GM19395 (cell line): ENCODE measurements around the gene ATP7A.
"Not testable (repeated sequence)": the region's sequence is repeated elsewhere in the genome, so short reads cannot be mapped to it uniquely, and the experiment has no call there.

ENCODE experiments used
- ATAC-seq: cut with Tn5 transposase; IDR thresholded peaks from one replicate; pipeline ENCODE4 v1.9.1; 2021; ENCODE audit warnings: mild to moderate bottlenecking, moderate library complexity; ENCODE audit not compliant: unreplicated experiment

Gene ATP7A

DNA sequence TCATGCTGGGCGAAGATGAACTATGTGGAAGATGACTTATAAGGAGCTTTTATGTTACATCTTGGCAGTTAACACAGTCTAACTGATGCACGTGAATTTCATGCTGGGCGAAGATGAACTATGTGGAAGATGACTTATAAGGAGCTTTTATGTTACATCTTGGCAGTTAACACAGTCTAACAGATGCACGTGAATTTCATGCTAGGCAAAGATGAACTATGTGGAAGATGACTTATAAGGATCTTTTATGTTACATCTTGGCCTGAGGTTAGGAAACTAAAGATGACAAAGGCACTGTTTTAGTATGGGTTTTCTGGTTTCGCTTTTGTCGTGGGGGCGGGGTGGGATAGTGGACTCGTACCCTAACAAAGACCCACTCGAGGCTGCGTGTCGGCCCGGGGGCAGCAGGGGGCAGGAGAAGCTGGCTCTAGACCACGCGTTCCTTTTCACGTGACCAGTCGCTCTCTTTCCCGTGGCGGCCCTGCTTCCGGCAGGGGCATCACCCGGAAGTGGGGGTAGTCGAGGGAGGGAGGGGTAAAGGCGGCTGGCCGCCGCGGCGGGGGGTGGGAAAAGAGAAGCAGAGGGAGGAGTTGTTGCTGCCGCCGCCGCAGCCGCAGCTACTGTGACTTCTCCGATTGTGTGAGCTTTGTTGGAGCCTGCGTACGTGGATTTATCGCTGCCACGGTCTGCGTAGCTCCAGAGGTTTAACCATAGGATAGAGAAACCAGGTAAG is at the start of gene ATP7A:
Gene ATP7A, plus strand, starts transcription at position 586 of the 733 bp plus-strand sequence. CDS start 60,949 bp downstream, outside the sequence.
- peak; percentile 93 for ATAC-seq

DNA sequence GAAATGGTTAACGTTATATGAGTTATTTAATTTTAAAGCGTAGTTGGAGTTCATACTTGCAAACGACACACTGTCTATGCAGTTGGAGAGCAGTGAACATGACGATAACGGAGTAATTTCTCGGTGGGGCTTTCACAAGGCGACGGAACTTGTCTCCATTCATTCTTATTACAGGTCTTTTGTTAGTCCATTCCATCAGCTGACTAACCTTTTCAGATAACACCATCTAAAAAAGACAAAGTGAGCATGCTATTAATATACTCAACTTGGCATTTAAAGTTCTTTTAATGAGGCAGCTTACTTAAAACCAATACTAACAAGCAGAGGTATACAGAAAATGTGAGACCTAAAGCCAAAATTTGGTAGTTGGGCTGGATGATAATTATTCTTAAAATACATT is 35.1 kb upstream of the ATP7A start:
- ATAC-seq, result no peak

DNA sequence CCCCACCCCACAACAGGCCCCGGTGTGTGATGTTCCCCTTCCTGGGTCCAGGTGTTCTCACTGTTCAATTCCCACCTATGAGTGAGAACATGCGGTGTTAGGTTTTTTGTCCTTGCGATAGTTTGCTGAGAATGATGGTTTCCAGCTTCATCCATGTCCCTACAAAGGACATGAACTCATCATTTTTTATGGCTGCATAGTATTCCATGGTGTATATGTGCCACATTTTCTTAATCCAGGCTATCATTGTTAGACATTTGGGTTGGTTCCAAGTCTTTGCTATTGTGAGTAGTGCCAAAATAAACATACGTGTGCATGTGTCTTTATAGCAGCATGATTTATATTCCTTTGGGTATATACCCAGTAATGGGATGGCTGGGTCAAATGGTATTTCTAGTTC is 29.1 kb upstream of the ATP7A start:
- ATAC-seq, result not testable (repeated sequence)

DNA sequence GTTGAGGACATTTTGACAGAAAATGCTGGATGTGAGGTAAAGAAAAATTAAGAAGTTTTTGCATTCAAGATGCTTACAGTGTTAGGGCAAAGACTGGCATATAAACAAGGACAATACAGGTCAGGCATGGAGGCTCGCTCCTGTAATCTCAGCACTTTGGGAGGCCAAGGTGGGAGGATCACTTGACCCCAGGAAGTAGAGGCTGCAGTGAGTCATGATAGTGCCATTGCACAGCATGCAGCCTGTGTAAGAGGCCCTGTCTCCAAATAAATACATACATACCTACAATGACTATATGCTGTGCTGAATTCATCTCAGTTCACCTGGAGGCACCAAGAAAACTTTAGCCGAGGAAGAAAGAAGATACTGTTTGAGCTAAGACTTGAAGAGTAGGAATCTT is 17.6 kb upstream of the ATP7A start:
- ATAC-seq, result no peak

DNA sequence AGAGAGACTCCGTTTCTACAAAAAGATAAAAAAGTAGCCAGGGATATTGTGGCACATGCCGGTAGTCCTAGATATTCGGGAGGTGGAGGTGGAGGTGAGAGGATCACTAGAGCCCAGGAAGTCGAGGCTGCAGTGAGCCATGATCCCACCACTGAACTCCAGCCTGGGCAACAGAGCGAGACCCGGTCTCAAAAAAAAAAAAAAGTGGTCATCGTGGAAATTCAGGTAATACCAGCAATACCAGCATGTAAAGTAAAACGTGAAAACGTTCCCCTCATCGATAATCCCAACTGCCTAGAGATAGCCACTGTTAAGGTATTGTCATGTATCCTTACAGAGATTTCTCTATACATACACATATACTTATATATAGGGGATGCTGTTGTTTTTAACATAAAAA is 16.8 kb upstream of the ATP7A start:
- ATAC-seq, result no peak

DNA sequence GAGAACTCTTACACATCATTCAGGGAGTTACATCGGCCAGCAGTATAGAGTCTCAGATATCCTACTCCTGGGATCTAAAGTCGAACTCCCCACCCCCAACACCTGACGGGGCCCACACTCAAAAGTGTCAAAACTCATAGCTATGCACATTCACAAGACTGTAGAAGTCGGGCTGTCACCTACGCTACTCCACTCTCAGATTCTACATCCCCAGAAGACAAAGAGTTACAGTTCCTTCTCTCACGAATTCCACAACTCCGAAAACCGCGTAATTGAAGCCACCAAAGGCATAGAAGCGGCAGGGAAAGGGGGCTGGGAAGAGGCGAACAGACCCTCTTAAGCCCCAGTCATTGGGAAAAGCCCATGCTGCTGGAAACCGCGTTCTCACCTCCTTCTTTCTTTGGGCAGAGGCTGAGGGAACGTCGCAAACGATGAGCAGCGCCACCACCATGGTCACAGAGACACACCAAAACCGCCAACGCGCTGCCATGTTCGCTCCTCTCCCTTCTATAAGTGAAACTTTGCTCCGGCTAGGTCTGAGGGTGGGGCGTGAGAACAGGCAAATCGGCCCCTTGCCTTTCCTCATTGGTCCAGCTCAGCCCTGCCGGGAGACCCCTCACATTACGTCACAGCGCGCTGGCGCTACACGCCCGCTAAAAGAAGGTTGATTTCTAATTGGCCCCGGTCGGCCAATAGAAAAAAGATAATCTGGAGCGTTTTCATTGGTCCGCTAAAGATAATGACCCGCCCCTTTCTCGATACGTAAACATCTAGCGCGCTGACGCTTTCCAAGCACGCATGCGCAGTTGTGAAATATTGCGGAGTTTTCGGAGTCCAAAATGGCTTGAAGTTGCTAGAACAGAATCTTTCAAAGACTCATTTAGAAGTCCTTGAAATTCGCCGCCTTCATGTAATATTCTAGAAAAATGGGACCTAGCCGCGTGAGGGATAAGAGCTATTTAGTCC is 15.3 kb upstream of the ATP7A start, which contains the start of gene MAGT1:
Gene MAGT1, minus strand, starts transcription at position 515 of the 966 bp plus-strand sequence. Its CDS starts 25 bp downstream, at position 490.
- peak; percentile 86 for ATAC-seq

DNA sequence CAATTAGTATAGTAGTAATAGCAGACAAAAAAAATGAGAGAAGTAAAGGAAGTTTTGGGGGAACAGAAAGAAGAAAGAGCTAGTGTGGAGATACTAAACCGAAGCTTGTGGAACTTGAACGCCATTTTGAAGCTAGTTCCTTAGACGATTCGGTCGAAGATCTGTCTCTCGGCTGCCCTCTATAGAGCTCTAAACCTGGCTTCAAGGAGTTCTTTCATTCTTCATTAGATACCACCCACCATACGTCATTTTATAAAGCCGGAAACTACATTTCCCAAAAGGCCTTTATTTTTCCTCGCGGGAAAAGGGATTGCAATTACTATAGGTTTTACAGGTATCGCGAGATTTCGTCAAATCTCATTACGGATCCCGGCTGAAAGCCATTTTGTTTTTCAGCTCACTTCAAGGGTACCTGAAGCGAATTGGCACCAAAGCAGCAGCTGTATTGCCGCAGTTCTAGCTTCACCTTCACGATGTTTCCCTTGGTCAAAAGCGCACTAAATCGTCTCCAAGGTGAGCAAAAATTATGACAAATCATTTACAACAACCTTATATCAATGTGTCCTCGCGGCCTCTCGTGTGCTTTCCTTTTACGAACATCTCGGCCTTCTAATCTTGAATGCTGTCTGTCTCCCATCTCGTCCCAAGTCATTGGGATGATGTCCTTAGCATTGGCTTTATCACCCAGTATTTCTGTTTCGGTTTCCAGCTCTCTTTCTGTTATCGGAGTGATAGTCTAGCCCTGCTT is 11.2 kb upstream of the ATP7A start, which contains the start of gene COX7B:
Gene COX7B, plus strand, starts transcription at position 388 of the 748 bp plus-strand sequence. Its CDS starts 86 bp downstream, at position 474.
- ATAC-seq, result peak; percentile 72

DNA sequence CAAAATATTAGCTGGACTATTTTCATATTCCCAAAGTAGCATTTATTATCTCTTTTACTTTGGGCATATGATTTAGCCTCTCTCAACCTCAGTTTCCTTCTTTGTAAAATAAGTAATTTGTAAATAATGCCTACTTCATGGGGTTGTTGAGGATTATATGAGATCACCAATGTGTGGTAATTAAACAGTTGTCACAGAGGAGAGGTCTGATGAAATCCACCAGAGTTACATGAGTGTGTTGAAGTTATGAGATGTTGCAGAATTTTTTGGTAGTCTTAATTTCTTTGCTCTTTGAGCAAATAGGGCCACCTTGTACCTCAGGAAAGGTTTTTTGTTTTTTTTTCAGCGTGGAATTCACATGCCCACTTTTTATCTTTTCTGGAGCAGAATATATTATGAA is 9.8 kb upstream of the ATP7A start:
- no peak for ATAC-seq

DNA sequence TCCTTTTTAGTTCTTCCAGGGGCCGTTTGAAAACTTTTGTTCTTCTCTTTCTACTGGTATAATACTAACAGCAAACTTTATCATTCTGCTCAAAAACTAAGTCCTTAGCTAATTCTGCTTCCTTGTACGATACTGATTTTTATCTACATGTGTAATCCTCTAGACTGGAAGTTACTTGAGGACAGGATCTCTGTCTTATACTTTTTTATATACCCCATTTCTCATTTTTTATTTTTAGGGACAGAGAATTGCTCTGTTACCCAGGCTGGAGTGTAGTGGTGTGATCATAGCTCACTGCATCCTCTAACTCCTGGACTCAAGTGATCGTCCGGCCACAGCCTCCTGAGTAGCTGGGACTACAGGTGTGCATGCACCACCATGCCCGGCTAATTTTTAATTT is 9.0 kb upstream of the ATP7A start:
- no peak for ATAC-seq

DNA sequence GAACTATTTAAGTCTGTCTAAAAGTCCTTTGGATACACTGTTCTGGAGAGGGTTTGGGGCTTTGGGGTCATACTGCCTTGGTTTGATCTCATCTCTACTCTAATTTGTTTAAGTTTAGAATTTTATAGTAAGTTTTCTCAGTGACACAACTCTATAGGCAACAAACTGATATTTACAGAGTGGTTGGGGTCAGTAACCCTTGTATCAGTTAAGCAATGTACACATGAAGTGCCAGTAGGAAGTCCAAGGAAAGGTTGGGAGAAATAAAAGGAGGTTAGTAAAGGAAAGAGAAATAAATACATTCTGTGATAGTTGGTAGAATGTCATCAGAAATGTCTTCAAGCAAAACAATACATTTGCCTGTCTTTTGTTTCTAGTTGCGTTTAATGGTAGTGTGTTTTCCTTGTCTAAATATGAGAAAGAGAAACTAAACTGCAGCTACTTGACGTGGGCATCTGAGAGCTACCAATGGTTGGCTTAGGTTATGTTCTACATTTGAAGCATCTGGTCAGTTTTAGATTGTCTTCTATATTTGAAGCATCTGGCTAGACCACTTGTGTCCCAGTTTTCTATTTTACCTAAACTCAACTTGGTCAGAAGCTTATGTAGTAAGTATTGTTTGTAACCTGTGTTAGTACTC is 6.9 kb downstream of the ATP7A start:
- peak; percentile 70 for ATAC-seq

DNA sequence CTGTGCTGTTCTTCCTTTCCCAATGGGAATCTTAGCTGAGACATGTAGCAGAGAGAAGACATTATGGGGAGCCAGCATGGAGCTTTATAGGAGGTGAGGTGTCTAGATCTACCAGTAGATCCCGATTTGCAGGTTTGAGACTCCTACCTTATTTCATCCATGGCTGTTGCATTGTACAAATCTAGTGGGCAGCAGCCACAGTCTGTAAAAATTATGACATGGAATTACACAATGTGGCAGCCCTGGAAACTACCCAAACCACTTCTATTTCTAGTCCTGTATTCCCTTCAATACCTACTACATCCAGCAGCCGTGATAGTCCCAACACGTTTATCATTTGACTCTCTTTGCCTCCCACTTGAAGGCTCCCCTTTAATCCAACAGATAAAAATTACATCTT is 8.1 kb downstream of the ATP7A start:
- no peak for ATAC-seq

DNA sequence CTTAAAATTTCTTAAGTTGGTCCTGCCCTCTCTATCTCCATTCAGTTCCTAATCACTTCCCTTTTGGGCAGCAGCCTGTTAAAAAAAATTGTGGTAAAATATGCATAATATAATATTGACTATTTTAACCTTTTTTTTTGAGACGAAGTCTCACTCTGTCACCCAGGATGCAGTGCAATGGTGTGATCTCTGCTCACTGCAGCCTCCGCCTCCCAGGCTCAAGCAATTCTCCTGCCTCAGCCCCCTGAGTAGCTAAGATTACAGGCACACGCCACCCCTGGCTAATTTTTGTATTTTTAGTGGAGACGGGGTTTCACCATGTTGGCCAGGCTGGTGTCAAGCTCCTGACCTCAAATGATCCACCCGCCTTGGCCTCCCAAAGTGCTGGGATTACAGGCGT is 8.9 kb downstream of the ATP7A start:
- ATAC-seq, result not testable (repeated sequence)

DNA sequence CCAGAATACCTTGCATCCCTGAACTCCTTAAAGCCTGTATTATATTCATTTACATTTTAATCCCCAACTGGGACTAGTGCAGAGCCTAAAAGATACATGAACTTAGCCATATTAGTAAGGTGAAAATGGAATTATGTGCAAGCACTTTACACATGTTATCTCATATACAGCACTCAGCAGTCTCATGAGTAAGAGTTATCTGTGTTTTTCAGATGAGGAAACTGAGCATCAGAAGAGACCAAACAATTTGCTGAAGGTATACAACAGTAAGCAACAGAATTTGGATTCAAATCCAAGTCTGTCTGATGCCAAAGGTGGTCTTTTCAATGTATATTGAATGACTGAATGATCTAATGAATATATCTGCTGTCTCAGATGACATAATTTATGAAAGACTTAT is 12.3 kb downstream of the ATP7A start:
- ATAC-seq, result no peak

DNA sequence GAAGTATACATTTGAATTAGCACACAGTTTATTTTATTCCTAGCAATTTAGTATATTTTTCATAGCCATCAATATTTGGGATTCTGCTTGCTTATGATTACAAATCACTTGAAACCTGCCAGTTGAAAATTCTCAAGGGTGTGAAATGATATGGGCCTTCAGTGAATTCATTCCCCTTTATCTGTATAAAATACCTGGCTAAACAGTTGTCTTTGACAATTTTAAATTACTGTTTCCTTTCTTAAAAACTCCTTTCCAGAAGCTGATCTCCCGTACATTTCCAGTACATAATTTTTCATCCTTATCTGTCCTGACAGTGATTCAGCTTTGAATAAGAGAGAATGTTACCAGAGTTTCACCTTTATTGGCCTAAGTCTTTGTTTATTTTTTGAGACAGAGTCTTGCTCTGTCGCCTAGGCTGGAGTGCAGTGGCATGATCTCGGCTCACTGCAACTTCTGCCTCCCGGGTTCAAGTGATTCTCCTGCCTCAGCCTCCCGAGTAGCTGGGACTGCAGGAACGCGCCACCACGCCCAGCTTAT is 13.9 kb downstream of the ATP7A start:
- no peak for ATAC-seq

DNA sequence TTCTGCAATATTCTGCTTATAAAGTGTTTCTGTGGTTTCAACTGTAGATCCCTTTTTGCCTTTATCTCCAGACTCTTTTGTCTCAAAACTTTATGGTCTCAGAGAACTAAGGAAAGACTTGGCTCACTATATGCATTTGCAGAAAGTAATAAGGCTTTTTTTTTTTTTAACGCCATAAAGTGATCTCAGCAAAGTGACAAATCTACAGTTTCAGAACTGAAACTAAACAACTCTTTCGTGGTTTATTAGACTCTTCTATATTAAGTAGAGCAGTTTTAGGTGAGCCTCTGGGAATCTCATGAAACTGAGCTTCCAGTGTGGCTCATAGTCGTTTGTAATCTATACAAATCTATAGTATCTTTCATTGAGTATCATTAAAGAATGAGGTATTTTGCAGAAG is 15.3 kb downstream of the ATP7A start:
- ATAC-seq, result peak; percentile 62

DNA sequence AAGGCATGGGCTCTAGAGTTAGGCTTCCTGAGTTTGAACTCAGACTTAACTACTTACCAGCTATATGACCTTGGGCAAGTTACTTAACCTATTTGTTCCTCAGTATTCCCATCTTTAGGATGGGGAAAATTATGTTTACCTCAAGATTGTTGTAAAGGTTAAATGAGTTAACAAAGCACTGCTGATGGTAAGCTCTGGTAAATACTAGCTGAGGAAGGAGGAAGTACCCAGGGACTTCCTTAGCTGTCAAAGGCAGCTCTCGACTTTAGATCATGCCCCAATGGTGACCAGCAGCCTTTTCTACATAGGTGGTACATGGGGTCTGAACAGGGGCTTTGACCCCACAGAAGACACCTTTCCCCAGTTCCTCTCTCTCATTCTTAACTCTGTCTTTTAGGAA is 20.1 kb downstream of the ATP7A start:
- no peak for ATAC-seq

DNA sequence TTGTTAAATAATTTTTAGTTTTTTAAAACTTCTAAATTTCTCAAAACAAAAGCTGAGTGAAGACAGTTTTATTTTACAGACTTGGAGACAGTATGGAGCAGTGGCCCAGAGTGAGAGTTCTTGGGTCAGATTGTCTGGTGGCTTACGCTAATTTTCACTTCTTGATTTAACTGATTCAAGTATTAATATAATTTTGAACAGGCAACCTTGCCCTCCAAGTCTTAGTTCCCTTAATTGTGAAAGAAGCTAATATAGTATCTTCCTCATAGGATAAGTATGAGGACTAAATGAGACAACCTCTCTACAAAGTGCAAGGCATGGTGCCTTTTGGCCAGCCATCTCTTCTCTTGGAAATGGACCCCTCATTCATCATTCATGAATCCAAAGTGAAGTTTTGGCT is 25.4 kb downstream of the ATP7A start:
- no peak for ATAC-seq

DNA sequence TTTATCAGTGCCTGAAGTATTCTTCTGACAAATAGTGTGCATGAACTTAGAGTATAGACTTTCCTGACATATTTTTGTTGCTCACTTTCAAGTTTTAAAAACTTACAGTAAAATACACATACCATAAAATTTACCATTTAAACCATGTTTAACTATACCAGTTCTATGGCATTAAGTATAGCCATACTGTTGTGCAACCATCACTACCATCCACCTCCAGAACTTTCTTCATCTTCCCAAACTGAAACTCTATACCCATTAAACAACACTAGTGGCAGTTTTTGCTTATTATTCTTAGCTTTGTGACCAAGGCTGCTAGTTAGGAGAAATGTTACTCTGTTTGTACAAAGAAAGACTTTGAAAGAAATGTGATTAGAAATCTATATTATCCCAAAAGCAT is 25.8 kb downstream of the ATP7A start:
- ATAC-seq, result no peak

DNA sequence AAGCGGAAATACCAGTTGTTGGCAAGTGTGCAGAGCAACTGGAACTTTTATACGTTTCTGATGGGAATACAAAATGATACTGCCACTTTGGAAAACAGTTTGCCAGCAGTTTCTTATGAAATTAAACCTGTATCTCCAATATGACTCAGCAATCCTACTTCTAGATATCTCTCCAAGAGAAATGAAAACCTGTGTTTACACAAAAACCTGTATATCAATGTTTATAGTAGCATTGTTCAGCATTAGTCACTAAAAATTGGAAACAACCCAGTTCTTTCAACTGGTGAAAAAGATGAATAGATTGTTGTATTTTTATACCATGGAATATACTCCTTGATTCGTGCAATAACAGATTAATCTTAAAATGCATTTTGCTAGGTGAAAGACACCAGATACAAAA is 26.8 kb downstream of the ATP7A start:
- no peak for ATAC-seq

DNA sequence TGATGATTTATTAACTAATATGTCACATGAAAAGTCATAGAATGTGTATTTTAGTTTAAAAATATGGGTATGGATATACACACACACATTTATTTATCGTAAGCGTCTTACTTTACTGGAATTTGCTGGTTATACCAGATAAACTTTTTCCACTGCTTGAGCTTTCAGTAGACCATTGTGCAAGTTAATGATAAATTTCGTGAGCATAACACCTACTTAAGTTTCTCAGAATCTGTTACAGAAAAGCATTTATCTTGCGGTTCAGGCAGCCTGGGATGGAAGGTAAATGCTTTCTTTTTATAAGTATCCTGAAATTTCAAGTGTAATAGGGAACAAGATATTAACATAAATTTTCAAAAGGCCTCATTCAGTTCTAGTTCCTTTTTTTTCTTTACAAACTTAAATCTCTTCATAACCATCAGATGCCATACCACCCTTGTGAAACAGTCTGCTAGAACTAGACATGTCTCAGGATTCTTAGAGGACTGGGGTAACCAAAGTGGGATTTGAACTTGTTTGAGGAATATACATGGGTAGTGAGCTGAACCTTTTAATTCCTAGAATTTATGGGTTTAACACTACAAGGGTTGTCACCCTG is 27.7 kb downstream of the ATP7A start:
- no peak for ATAC-seq
